Gastrocnemius medialis (tissue), 4 donors: ENCODE measurements around the gene DHRS7B. TPM values are rescaled to one million over a fixed set of nuclear protein-coding genes. Genes with fewer than 3 reads are reported as not detected.
A peak's percentile ranks its signal among the peaks of the same experiment; 100 is the strongest.

Experiments
- ATAC-seq, 2 donors: fragments of 150-250 bp; one replicate each; pipeline ENCODE4 v1.9.1; 2016
- DNase-seq, 2 donors: peaks; one replicate each; pipeline ENCODE4 v3.0.0-alpha.2; 2019
- H3K27ac ChIP-seq, 4 donors: fragments of 200-600 bp; sonication (generic); 1 replicate in 1 of 4; 2 replicates in 3 of 4; pipeline ENCODE4 v1.5.1; 2016 to 2018; ENCODE audit warnings: mild to moderate bottlenecking in 2 of 4, moderate library complexity in 1 of 4
- H3K27me3 ChIP-seq, 3 donors: fragments of 200-600 bp; sonication (generic) in 2 of 3; 1 replicate in 1 of 3; 2 replicates in 2 of 3; pipeline versions ENCODE4 v1.5.1 to v1.6.0; 2016 to 2019; ENCODE audit warnings: mild to moderate bottlenecking in 1 of 3, moderate library complexity in 1 of 3
- H3K36me3 ChIP-seq, 2 donors: fragments of 200-600 bp; sonication (generic) in 1 of 2; one replicate each; pipeline ENCODE4 v1.5.1; 2017 to 2018
- H3K4me1 ChIP-seq, 2 donors: fragments of 200-600 bp; sonication (generic) in 1 of 2; one replicate each; pipeline ENCODE4 v1.5.1; 2016 to 2017; ENCODE audit warnings: mild to moderate bottlenecking in 2 of 2
- H3K4me3 ChIP-seq, 4 donors: fragments of 200-600 bp; sonication (generic) in 3 of 4; 1 replicate in 1 of 4; 2 replicates in 3 of 4; pipeline ENCODE4 v1.5.1; 2016 to 2019; ENCODE audit warnings: mild to moderate bottlenecking in 2 of 4
- H3K9me3 ChIP-seq, 3 donors: fragments of 200-600 bp; sonication (generic) in 2 of 3; 1 replicate in 1 of 3; 2 replicates in 2 of 3; pipeline ENCODE4 v1.5.1; 2016 to 2019
- POLR2A ChIP-seq, 2 donors: fragments of 450-650 bp; IDR thresholded peaks; one replicate each; pipeline ENCODE4 v1.6.1; 2017; ENCODE audit warnings: antibody characterized with exemption in 2 of 2, mild to moderate bottlenecking in 2 of 2, moderate library complexity in 2 of 2
- in situ Hi-C, 4 donors: fragments of 200-750 bp; cut with MboI; loops; one replicate each; pipeline versions ENCODE4 v1.15.0 to v1.8.0; 2017; ENCODE audit warnings: low sequenced_read_pairs in 4 of 4
- intact Hi-C: fragments of 100-400 bp; cut with DNase I; formaldehyde crosslinking; loops from one replicate; pipeline ENCODE4 v1.15.1; 2023; ENCODE audit warnings: low total_unique reads
- total RNA-seq, 4 donors: library from RNA; depleted of rRNA; stranded (reverse); fragments of >200 nt; gene quantifications; one replicate each; pipeline versions ENCODE4 v1.1.0 to v1.2.3, GENCODE V29; 2016
- TF ChIP-seq, protein P1 (sequence below), 5 experiments: fragments of 450-650 bp in 3 of 5; fragments of 200-600 bp in 2 of 5; sonication (generic) in 2 of 5; IDR thresholded peaks in 4 of 5; conservative IDR thresholded peaks in 1 of 5; 1 replicate in 4 of 5; 2 replicates in 1 of 5; pipeline ENCODE4 v1.5.1; 2016 to 2019; ENCODE audit warnings: antibody characterized with exemption in 5 of 5, mild to moderate bottlenecking in 3 of 5, moderate library complexity in 3 of 5

DHRS7B gene
- total RNA-seq, 4 donors from 2014 or later: 35.7 to 73.2 (median 43.2) TPM

DNA sequence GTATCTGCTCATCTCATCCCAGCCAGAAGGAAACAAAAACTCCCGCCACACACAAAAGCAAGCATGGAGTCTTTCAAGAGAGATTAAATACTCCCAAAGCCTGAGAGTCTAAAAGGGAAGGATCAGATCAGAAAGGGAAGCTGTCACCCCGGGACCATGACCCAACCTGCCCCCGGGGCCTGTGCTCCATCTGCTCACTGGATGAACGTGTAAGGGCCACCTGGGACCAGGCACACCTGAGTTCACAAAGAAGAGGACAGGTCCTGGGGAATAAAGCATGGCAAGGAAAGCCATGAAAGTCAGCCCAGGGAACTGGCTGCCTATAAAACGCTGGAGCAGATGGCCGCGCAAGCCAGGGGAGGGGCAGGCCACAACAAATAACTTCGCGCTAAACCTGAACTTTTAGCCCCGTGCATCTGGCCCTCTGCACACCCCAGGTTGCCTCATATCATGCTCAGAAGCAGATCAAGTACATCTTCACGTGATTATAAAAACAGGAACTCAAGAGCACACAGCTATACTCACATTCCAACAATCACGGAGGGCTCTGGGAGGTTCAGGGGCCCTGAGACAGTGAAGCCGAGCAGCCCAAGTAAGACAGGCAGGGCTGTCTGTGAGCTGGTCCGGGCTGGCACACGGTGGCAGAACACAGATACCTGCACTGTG is 83.8 kb downstream of the DHRS7B start:
- Histone ChIP-seq H3K27ac (peak overlapping the region; percentile 92 to 98 (median 96)), H3K27me3 (no peaks in the 10 kb centered on the region), H3K4me1 (peaks cover 80 to 85% of the 10 kb centered on the region in 2 donors), H3K36me3 (peaks cover 0 to 3% of the 10 kb centered on the region in 2 donors), H3K9me3 (no peaks in the 10 kb centered on the region), H3K4me3 (no peak overlapping the region)
- DNase-seq: peak; percentile 34 to 83
- intact Hi-C loops: loop anchor here (1.0 to 5.0 kb wide), 3 partner anchors 37 to 168 kb away; partner anchors contain the start of gene USP22
- in situ Hi-C loops: loop anchor here in 1 of 4 donors (10.0 kb wide), 1 partner anchor 86 kb away; the partner anchor contains the start of gene DHRS7B
- ATAC-seq: peak; percentile 2
- no peak for TF ChIP-seq POLR2A (IDR thresholded peaks at IDR 0.05)

DNA sequence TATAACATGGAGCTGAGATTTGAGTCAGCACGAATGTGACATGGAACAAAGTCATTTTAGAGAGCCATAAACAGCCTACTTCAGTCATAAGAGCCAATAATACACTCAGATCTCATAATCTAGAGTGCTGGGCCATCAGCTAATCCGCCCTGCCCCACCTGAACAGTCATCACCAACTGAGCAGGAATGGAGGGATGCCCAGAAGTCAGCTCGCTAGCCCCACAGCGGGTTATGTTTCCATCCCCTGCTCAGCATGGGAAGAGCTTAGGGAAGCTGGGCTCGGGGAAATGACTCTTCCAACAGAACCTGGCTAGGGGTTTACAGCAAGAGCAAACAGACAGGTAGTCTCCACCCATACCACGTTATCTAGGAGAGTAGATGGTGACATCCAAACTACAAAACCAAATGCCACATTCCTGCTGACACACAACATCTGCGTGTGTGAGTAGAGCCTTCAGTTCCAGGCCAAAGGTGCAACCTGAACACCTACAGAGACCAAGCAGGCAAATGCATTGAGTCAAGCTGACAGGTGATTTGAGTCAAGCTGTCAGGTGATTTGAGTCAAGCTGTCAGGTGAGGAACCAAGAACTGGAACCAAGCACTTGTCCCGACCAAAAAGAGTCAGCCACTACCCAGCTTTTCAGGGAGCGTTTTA is 85.2 kb downstream of the DHRS7B start:
- Histone ChIP-seq H3K36me3 (peaks cover 0 to 2% of the 10 kb centered on the region in 2 donors), H3K27ac (peak overlapping the region; percentile 92 to 98 (median 96)), H3K4me1 (peaks cover 68 to 73% of the 10 kb centered on the region in 2 donors), H3K9me3 (no peaks in the 10 kb centered on the region), H3K27me3 (no peaks in the 10 kb centered on the region), H3K4me3 (peak overlapping the region; percentile 80 to 99 (median 93))
- TF ChIP-seq POLR2A (IDR thresholded peaks at IDR 0.05): peak; percentile 25 to 43
- TF ChIP-seq, protein P1, sequence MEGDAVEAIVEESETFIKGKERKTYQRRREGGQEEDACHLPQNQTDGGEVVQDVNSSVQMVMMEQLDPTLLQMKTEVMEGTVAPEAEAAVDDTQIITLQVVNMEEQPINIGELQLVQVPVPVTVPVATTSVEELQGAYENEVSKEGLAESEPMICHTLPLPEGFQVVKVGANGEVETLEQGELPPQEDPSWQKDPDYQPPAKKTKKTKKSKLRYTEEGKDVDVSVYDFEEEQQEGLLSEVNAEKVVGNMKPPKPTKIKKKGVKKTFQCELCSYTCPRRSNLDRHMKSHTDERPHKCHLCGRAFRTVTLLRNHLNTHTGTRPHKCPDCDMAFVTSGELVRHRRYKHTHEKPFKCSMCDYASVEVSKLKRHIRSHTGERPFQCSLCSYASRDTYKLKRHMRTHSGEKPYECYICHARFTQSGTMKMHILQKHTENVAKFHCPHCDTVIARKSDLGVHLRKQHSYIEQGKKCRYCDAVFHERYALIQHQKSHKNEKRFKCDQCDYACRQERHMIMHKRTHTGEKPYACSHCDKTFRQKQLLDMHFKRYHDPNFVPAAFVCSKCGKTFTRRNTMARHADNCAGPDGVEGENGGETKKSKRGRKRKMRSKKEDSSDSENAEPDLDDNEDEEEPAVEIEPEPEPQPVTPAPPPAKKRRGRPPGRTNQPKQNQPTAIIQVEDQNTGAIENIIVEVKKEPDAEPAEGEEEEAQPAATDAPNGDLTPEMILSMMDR (IDR thresholded peaks at IDR 0.05 in 4 of 5, conservative IDR thresholded peaks at IDR 0.05 in 1 of 5): no peak
- DNase-seq (peak; percentile 78 to 87), ATAC-seq (peak; percentile 25 to 32)
- intact Hi-C loops (loop anchor here (2.0 to 5.0 kb wide), 3 partner anchors 39 to 170 kb away; partner anchors contain the start of gene USP22), in situ Hi-C loops (loop anchor here in 1 of 4 donors (10.0 kb wide), 1 partner anchor 87 kb away; the partner anchor contains the start of gene DHRS7B)

DNA sequence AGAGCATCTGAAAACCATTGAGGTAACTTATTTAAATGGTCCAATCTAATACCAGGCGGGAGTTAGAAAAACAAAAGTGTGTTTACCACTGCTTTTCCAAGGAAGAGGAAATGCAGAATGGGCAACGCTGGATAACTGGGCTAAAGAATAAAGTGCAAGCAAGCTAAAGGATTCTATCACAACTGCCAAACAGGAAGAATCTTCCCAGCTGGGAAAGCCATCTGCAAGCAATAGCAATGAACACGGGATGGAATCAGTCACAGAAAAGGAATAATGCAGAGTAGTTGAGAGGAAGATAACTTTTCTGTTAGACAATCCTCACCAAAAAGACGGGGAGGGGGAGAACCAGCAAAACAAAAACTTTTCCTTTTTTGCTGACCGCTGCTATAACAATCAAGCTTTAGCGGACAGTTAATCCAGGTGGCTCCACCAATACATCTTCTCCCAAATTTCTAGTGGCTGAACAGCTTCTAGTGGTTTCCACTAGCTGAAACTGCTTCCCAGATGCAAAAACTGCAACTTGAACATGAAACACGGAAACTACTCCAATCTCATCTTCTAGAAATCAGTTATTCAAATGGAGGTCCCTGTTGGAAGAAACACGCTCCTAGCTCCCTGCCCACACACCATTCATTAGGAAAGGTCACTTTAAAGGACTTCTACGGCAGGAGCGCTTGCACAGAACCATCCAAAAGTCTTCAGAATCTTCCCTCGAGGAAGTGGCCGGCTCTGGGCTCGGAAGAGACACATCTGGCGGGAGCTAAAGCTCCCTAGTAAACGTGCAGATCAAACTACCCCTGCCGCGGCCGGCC is 86.3 kb downstream of the DHRS7B start:
- no peaks in the 10 kb centered on the region for H3K9me3 ChIP-seq
- TF ChIP-seq, protein P1 (IDR thresholded peaks at IDR 0.05 in 4 of 5, conservative IDR thresholded peaks at IDR 0.05 in 1 of 5): no peak
- no peak for TF ChIP-seq POLR2A (IDR thresholded peaks at IDR 0.05)
- peaks cover 64 to 65% of the 10 kb centered on the region in 2 donors for H3K4me1 ChIP-seq
- H3K36me3 ChIP-seq: no peaks in the 10 kb centered on the region
- DNase-seq: no peak
- H3K4me3 ChIP-seq: peak overlapping the region; percentile 80 to 99 (median 93)
- no peaks in the 10 kb centered on the region for H3K27me3 ChIP-seq
- intact Hi-C loops (loop anchor here (2.0 to 5.0 kb wide), 2 partner anchors 38 to 171 kb away; partner anchors contain the start of gene USP22), in situ Hi-C loops (loop anchor here in 1 of 4 donors (10.0 kb wide), 1 partner anchor 88 kb away; the partner anchor contains the start of gene DHRS7B)
- H3K27ac ChIP-seq: peak overlapping the region; percentile 92 to 98 (median 96)
- no peak for ATAC-seq

DNA sequence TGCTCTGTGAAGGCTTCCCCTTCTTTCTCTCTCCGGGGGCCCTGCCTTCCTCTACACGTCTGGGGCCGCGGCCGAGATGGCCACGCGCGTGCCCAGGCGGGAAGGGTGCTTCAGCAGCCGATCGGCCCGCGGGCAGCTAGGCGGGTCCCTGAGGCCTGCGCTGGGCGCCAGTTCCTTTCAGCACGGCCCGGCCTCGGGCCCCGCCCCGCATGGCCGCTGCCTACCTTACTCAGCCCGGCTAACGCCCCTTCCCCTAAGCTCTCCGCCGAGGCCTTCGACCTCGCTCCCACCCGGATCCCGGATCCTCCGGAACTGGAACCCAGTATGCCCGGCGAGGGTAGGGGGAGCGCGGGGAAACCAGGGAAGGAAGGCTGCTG is 86.9 kb downstream of the DHRS7B start:
- DNase-seq (no peak), ATAC-seq (peak; percentile 1 to 2)
- Histone ChIP-seq H3K27me3 (no peaks in the 10 kb centered on the region), H3K36me3 (no peaks in the 10 kb centered on the region), H3K9me3 (no peaks in the 10 kb centered on the region), H3K4me3 (peak overlapping the region; percentile 80 to 99 (median 93)), H3K4me1 (peaks cover 63 to 64% of the 10 kb centered on the region in 2 donors), H3K27ac (peak overlapping the region; percentile 92 to 98 (median 96))
- in situ Hi-C loops: loop anchor here in 1 of 4 donors (10.0 kb wide), 1 partner anchor 89 kb away; the partner anchor contains the start of gene DHRS7B
- intact Hi-C loops: loop anchor here (1.0 to 5.0 kb wide), 5 partner anchors 29 to 171 kb away; partner anchors contain the start of genes DHRS7B and USP22
- TF ChIP-seq POLR2A (IDR thresholded peaks at IDR 0.05): no peak
- TF ChIP-seq, protein P1 (IDR thresholded peaks at IDR 0.05 in 4 of 5, conservative IDR thresholded peaks at IDR 0.05 in 1 of 5): no peak
